GM12891 (cell line): ENCODE measurements around the gene S100A9.

Experiments
- PAX5 ChIP-seq: IDR thresholded peaks from 2 replicates; pipeline ENCODE4 v1.6.1; 2011; ENCODE audit warnings: low read length, moderate library complexity, mild to moderate bottlenecking; ENCODE audit not compliant: insufficient read depth, severe bottlenecking
- POLR2A ChIP-seq: IDR thresholded peaks from 2 replicates; pipeline ENCODE4 v1.6.1; 2011; ENCODE audit warnings: low read depth, low read length, control low read depth
- POLR2AphosphoS5 ChIP-seq: IDR thresholded peaks from 2 replicates; pipeline ENCODE4 v1.6.1; 2011; ENCODE audit warnings: low read depth, low read length, control low read depth
- POU2F2 ChIP-seq: IDR thresholded peaks from 2 replicates; pipeline ENCODE4 v1.6.1; 2011; ENCODE audit warnings: low read depth, mild to moderate bottlenecking, control low read depth, low read length, moderate library complexity
- SPI1 ChIP-seq: IDR thresholded peaks from 2 replicates; pipeline ENCODE4 v1.6.1; 2011; ENCODE audit warnings: low read depth, low read length, control low read depth
- TAF1 ChIP-seq: IDR thresholded peaks from 2 replicates; pipeline ENCODE4 v1.6.1; 2011; ENCODE audit warnings: low read depth, low read length, control low read depth

- TF ChIP-seq TAF1 (no peak), POLR2A (no peak), POLR2AphosphoS5 (no peak), SPI1 (no peak), POU2F2 (no peak), PAX5 (no peak)
Observed at GRCh38 chr1:153395136-153395685, 37.6 kb downstream of the S100A9 start.
